Left renal cortex interstitium (tissue), 4 donors: Measurements from ENCODE around the gene SUGCT. TPM values are rescaled to one million over a fixed set of nuclear protein-coding genes. Genes with fewer than 3 reads are reported as not detected.

Experiments used
- DNase-seq, 4 donors: peaks; one replicate each; pipeline ENCODE4 v3.0.0-alpha.2; 2013; ENCODE audit warnings: low read depth in 4 of 4, low spot score in 2 of 4, missing footprints in 1 of 4
- polyA plus RNA-seq, 4 donors: library from polyadenylated mRNA; unstranded; fragments of 120-200 nt; gene quantifications; one replicate each; pipeline ENCODE4 v1.2.1, GENCODE V29; 2013; ENCODE audit not compliant: insufficient read length in 4 of 4

SUGCT gene
- polyA plus RNA-seq, 4 donors: 11.4 to 16.5 (median 12.5) TPM

DNA sequence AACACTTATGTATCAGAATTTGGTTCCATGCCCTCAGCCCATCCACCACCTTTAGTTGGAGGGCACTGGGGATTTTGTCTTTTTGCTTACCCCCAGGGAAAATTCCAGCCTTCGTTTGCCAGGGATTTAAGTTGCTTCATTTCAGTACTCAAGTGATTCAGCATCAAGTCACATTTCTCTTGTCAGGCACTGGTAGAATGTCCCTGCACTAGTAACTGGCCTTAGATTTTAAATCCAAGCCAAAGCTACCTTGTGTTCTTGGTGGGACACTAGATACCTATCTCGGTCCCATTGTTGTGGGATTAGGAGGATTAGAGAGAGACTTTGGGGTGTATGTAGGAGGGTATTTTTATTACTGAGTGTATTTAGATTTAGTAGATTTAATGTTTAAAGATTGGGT, 613.1 kb downstream of the SUGCT start:
- DNase-seq: no peak

DNA sequence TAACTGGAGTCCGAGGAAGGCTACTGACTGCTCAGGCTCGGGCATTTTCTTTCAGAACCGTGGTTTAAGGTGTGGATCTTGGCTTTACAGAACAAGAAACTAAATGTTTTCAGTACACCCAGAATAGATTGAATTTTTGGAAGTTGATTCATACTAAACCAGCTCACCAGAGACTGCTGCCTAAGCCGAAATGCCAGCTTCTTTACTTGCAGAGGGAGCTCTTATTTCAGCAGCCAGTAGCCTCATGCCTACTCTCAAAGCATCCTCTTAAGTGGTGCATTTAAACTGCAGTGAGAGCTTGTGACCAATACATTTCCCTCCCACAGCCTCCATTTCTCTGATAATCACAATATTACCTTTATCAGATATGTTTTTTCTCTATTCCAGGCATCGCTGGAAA, 615.1 kb downstream of the SUGCT start:
- DNase-seq: no peak

DNA sequence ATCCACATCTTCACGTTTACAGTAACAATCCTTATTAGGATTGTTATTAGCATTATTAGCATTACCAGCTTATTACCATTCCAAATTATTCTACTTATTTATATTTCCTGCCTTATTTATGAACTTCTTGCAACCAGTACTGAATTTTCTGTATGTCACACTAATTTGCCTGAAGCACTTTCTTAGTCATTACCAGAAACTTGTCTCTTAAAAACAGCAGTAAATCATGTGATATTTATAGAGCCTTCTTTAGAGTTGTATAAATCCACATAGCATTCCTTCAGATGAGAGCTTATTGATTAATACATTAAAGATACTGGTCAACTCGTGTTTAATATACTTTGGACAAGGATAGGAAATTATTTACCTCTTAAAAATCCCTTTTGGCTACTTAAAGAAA, 618.6 kb downstream of the SUGCT start:
- no peak for DNase-seq

DNA sequence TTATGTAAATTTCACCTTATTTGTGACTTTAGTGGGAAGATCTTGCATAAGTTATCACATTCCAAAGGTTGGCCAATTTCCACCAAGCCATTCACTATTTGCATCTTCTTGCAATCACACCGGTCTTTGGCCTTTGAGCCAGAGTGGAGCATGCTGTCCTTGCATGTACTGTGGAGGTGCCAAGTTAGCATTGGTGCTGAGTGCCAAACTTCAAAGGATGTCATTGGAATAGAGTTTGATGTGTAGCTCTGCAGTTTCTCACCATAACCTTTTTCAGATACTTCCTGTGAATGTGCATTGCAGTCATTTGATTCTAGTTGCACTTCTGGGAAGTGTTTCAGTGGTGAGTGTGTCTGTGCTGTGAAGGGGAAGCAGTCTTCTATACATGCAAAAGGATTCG, 620.6 kb downstream of the SUGCT start:
- DNase-seq: no peak

DNA sequence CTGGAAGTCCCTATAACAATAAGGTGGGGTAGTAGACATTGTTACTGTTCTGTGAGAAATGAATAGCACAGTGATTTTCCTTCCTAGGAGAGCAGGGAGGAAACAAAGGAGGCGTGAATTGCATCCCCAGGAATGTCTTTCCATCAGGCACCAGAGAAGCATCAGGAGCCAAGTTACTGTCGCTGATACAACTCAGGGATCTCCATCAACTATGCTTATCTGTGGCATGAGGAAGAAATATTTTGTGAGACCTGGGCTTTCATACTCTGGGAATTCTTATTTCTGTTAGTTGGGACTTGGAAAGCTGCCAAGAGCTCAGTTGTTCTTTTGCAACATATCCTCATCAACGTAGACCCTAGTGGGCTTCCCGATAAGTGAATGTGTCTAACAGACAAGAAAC, 622.3 kb downstream of the SUGCT start:
- DNase-seq: no peak

DNA sequence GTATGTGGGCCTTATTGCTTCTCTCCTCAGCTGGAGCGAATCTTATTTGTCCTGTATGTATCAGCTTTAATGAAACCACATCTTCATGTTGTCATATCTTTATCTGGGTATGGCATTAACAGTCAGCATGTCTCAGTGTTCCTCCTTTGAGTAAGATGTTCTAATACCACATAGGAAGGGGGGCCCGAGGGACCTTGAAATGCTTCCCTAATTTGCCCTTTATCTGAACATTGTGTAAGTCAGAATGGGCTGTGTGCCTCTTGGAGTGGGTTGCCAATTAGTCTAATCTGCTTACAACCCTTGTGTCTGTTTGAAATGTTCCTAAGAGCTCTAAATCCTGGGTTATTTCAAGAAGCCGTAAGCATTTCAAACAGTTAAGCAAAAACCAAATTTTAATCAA, 623.8 kb downstream of the SUGCT start:
- no peak for DNase-seq

DNA sequence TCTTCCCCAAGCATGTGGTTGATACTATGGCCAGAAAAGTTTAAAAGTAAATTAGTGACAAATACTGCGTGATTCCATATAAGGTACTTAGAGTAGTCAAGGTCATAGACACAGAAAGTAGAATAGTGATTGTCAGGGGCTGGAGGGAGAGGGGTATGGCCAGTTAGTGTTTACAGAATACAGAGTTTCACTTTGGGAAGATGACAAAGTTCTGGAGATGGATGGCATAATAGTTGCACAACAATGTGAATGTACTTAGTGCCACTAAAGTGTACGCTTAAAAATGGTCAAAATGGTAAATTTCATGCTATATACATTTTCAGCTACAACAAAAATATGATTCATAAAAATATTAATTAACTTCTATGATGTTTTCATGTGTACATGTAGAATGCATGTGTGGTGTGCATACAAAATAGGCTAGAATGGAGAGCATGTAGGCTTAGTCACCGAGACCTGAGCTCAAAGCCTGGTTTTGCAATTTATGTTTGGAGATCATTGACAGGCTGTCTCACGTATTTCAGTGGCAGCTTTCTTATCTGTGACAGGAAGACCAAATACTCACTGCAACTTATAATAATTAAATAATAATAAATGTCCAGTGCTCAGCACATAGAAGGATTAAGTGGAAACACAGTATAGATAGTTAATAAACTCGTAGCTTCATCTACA, 625.6 kb downstream of the SUGCT start:
- DNase-seq: no peak

DNA sequence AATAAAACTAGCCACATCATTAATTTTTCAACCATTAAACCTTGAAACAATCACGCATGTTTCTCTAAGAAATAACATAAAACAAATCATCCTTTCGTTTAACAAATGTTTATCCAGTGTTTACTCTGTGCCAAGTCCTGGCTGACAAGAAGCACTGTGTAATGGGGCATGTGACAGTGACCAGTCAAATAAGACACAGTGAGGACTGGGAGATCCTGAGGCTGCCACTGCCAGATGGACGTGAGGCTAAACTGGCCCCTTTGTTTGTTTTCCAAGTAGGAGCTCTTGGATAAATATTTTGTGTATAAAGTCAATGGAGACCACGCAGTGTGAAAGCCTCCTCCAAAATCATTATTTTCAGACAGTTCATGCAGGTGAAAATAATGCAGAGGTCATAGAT, 626.2 kb downstream of the SUGCT start:
- no peak for DNase-seq

DNA sequence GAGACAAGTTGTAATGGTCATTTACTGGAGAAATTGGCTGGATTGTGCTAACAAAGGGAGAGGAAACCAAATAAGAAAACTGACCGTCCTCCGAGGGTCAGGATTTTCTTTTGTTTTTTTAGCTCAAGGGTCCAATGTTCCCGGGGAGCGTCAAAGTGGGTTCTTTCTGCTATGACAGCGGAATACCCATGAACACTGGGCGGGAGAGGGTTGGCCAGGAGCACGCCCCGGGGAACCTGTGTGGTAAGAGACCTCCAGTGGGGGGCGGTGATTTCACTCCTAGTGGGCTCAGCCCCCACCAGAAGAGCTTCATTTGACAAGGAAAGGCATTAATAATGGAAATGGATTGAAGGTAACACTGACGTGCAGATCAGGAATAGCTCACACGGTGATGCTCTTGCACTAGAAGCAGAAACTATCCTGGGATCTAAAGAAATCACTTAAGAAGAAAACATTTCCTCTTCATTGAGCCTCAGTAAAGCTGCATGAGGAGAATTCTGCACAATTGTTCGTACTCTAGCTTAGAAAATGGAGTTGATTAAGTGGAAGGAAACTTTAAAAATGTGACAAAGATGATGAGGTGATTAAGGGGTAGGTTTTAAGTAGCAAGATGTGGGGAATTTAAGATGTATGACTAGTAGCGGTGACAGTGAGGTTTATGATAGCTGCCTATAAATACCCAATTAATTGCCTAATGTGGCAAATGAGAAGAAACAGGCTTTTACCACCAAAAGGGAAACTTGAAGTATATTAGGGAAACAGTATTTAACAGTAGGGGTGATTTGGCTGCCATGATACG, 627.2 kb downstream of the SUGCT start:
- no peak for DNase-seq

DNA sequence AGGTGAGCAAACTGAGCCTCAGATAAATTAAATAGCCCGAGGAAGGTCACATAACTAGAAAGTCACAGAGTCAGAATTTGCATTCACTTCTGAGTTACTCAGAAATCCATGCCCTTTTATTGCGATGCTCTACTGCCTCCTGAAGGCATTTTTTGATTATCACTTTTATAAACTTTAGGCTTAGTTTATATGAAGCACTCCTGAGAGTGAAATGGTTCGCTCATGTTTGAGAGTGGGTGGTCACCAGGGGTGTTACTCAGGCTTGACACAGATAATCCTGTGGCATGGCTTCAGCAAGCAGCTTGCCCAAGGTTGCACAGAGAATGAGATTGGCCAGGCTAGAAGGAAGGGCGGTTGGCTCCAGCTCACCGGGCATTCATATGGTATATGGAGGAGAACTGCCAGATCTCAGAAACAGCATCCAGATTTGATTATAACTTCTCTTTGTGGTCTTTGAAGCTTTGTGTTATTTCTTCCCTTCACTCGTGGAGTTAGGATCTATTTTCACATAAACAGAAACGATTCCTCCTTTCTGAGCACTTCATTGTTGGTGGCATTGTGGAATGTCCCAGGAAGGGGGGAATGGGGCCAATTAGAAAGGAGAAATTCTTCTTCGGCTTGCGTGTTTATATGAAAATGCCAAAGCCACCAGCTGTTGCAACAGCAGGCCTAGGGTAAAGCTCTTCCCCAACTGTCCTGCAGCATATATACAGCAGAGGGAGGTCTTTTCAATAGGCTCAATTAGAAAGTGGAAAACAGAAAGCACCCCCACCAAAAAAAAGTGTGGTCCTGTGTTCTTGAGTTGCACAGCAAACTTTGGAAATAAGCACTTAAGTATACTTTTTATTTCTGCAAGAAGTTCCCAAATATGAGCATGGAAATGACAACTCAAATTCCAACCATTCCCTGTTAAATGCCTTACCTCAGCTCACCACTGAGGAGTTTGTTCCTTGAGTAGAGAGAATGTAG, 628.8 kb downstream of the SUGCT start:
- DNase-seq: no peak

DNA sequence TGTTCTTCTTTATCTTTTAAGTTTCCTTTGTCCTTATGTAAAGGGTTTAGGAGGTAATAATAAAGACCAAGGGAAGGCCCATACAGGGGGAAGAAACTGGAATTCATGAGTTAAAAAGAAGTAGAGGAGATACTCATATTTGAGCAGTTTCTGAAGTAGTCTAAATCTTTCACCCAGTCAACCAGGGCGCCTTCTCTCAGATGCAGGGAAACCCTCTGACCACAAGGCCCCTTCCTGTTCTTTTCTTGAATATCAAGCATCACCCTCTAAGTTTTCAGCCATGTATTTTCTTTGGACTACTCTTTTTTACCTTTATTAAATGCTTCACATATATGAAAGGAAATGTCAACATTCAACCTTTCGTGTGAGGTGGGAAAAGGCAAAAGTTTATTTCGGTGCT, 630.8 kb downstream of the SUGCT start:
- DNase-seq: no peak

DNA sequence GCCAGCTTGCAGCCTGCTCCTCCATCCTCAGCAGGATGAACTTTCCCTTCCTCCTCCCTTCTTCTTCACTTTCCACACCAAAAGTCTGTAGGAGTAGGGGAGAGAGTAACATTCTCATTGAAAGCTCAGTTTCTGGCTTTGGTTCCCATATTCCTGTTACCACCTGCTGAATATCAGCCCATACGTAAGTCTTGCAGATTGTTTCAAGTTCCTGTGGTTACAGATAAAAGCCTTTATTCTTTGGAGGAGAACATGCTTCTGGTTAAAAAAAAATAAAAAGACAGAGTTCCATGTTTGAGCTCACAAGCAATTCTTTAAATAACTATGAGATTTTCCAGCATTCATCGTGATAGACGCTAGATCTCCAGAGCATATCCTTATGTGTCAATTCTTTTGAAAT, 637.3 kb downstream of the SUGCT start:
- DNase-seq: no peak

DNA sequence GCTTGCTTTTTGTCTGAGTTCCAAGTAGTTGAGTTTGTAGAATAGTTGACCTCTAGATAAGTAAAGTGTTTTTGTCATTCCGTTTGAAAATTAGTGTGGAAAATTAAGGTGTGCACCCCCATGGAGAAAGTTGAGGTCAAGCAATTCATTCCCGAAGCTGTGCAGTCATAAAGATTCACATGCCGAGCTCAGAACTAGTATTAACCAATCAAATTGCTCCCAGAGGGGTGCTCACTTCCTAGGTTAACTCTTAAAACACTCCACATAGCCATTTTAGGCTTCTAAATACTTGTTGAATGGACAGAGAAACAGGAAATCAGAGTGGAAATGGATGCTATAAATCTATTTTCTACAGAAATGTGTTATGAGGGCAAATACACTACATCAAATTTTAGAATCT, 638.9 kb downstream of the SUGCT start:
- DNase-seq: no peak

DNA sequence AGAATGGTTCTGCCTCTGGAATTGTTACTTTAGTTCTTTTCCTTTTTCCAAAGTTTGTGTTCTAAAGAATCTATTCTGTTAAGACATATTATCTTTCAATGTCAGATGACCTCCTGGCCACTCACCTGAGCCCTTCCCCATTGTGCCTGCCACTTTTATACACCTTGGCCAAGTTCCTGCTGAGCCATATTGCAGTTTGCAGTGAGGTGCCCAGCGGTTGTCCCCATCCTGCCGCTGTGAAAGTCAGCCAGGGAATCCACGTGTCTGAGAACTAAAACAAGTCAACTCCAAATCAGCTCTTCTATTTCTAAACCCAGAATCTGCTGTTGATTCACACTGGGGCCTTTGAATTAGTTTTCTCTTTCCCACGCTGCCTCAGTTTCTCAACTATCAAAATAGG, 641.1 kb downstream of the SUGCT start:
- no peak for DNase-seq

DNA sequence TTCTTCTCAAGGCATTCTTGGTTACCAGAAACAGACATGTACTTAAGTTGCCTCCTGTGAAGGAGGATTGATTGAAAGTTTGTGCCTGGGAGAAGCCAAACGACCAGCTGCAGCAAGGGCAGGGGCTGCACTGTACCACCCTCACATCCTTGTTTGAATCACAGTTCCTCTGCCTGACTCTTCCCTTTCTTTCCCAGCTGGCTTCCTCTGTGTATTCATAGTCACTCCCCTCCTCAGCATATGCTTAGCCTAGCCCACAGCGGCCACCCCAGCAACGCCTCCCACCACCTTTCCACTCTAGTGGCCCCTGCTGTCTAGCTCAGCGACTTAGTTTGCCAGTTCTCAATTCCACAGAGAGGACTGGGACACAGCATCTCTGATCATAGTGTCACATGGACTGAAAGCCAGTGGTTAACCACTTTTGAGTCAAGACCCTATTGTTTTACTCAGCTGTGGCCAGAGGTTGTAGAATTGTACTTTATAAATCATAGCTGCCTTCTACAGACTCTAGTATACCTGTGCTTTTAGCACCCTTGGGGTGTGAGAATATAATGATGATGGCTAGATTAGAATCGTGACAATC, 643.0 kb downstream of the SUGCT start:
- no peak for DNase-seq

DNA sequence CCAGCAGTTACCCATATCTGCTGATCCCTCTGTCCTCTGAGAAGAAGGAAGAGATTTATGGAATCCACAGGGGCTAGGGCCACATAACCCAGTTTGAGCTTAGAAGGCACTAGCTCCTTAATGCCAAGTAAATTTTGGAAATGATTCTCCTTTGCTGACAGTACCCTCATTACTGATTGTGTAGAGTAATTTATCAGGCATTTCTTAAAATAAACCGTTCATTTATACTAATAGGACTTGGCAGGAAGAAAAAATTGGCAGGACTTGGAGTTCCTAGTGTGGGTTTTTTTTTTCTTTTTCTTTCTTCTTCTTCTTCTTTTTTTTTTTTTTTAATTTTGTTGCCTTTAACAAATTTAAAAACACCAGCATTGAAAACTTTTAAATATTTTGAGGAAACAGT, 645.7 kb downstream of the SUGCT start:
- no peak for DNase-seq

DNA sequence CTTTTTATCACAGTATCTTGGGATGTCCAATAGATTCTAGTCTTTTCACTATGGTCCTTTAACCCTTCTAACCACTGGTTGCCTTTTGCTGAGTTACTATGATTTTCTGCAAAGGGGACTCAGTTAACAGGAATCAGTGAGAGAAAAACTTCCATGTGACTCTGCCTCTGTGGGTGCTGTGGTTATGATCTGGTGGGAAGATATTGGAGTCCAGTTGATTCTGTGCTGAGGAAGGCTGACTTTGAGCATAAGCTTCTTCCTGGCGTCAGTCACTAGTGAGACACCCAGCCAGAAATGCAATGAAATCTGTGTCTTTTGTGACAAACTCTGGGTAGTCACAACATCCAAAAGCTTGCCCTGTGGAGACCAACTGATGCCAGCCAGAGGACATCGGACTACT, 648.0 kb downstream of the SUGCT start:
- no peak for DNase-seq

DNA sequence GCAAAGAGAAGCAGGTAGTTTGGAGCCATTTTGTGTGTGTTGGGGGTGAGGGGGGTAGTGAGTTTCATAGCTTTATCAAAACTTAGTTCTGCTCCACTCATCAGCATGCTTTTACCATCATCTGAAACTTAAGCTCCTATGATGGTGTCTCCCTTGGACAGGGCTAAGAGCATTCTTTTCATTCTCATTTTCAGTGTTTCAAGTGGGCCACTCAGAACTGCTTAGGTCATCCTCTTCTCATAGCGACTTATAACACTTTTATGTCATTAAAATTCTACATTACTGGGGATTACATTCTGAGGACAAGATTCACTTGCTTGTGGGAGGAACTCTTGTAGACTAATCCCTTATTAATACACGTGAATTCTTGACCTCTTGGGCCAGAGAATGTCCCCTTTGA, 649.4 kb downstream of the SUGCT start:
- no peak for DNase-seq

DNA sequence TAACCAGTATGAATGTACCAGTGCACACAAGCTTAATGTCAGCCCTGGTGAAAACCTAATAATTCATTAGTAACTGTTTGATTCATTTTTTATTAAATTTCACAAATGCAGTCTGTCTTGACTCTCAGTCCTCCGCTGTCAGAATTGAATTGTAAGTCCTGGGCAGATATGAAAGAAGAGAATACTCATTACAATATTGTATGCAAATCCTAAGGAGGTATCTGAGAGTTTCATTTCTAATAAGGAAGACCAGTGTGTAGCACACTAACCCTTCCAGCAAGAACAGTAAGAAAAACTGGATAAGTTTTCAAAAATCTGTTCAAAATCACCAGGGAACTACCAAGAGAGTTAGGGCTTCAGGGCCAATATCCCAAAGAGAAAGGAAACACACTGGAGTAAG, 652.1 kb downstream of the SUGCT start:
- DNase-seq: no peak

DNA sequence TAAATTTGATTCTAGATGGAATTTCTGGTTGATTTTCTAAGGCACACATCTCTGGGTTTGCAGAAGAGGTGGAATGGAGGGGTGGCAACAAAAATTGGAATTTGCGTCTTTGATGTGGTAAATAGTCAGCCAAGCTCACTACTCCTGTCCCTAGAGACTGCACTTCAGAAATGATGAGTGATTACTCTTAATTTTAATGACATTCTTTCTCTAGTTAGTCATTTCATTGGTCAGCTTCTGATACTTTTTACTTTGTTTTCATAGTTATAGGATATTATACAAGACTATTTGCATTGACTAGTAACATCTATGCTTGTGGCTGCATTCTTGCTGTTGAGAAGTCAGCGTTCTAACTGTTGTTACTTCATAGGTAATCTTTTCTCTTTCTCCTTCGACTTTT, 658.3 kb downstream of the SUGCT start:
- DNase-seq: no peak

DNA sequence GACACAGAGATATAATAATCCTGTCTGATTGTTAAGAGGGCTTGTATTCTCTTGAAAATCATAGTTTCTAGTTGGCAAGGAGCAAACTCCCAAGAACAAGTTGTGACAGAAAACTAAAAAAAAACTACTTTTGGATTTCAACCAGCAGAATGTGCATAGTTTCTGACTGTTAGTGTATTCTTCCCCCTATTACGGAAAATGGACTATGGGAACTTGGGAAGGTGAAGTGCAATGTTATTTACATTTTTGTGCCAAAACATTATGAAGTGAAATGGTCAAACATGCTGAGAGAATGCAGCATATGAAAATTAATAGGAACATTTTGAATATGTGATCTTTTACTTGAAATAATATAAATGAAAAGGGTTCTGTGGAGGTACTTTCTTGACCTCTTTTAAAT, 660.8 kb downstream of the SUGCT start:
- DNase-seq: no peak
